GM20431 (cell line): Measurements from ENCODE around the gene ZNF724.
"Not testable (repeated sequence)": the region's sequence is repeated elsewhere in the genome, so short reads cannot be mapped to it uniquely, and the experiment has no call there.

Experiments
- in situ Hi-C: fragments of 300-500 bp; cut with MseI, MboI; formaldehyde crosslinking; loops from one replicate; pipeline ENCODE4 v1.15.0; 2020; ENCODE audit warnings: low sequenced_read_pairs; ENCODE audit not compliant: unreplicated experiment

ZNF724 gene

DNA sequence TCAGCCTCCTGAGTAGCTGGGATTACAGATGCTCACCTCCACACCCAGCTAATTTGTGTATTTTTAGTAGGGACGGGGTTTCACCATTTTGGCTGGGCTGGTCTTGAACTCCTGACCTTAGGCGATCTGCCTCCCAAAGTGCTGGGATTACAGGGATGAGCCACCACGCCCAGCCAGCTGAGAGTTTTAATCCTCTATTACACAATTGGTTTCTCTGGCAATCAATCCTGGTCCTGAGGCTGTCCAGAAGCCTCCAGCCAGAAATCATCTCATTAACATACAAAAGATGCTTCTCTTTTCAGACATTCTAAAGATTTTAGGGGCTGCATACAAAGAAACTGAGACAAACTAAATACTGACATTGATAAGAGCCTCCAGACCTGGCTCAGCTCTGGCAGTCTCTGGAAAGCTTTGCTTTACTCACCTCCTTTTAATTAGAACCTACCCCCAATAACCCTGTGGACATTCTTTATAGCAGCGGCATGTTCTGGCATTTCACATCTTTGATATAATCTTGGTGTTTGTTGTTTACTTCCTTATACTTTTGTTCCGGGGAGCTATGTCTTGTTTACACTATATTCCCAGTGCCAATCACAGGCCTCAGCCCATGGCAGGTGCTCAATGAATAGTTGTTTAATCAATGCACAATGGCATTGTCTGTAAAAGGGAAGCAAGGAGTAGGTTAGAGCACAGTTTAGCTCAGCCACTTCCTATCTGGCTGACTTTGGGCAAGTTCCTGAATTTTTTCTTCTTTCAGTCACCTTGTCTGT, 4.1 kb upstream of the ZNF724 start:
- in situ Hi-C loops: no loop called here

- in situ Hi-C loops: not testable (repeated sequence)
Observed at GRCh38 chr19:23253256-23253655, 3.1 kb upstream of the ZNF724 start.

- in situ Hi-C loops: no loop called here
Observed at GRCh38 chr19:23241419-23241818, 8.8 kb downstream of the ZNF724 start.

- in situ Hi-C loops: no loop called here
Observed at GRCh38 chr19:23222998-23223652, 27.1 kb downstream of the ZNF724 start.

DNA sequence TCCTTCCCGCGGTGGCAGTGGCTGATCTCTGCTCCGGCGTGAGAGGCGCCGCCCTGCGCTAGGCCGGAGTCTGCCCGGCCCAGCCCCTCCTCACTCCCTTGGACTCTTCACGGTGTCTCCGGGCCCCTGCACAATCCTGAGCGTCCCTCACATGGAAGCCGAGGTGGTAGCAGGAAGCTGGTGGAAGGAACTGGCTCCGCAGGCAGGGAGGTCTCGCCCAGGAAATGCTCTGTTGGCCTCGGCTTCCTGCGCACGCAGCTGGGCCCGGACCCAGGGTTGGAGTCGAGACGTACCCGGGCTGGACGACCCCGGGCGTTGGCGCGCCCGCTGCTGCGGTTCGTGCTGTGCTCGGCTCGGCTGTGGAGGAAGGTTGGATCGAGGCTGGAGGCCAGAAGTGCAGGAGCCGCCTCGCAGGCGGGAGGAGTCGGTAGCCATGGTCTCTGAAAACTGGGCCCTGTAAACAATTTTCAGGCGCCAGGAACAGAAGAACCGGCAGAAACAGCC, 46.3 kb downstream of the ZNF724 start:
- in situ Hi-C loops: no loop called here

- in situ Hi-C loops: no loop called here
Observed at GRCh38 chr19:23190341-23190740, 59.9 kb downstream of the ZNF724 start.

DNA sequence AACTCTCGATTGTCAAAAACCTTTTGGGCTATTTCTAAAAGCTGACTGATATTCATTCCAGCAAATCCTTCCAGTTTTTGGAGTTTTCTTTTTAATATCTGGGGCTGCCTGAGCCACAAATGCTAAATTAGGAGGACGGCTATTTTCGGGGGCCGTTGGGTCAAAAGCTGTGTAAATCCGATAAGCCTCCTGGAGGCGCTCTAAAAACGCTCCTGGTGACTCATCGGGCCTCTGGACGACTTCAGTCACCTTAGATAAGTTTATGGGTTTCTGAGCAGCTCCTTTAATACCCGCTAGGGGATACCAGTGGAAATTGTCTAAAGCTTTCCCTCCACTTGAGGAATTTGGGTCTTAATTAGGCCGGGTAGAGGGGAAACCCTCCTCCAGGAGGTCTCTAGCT, 66.9 kb downstream of the ZNF724 start:
- in situ Hi-C loops: no loop called here
